Body of pancreas (tissue), 4 donors: ENCODE data around the gene RPLP2.

ENCODE experiments used
- CTCF ChIP-seq, 7 experiments: fragments of 450-650 bp in 4 of 7; fragments of 200-600 bp in 3 of 7; sonication (generic) in 3 of 7; IDR thresholded peaks; one replicate each; pipeline ENCODE4 v1.5.1; 2016 to 2019; ENCODE audit warnings: antibody characterized with exemption in 7 of 7
- POLR2A ChIP-seq, 3 donors: fragments of 450-650 bp; IDR thresholded peaks; one replicate each; pipeline ENCODE4 v1.6.1; 2016; ENCODE audit warnings: antibody characterized with exemption in 3 of 3, mild to moderate bottlenecking in 2 of 3

GRCh38 chr11:773830-774229 lies 35.9 kb upstream of the RPLP2 start:
- TF ChIP-seq POLR2A (IDR thresholded peaks at IDR 0.05) (no peak), CTCF (IDR thresholded peaks at IDR 0.05) (no peak)
